ENCODE measurements around the gene COLEC12.

The COLEC12 gene

DNA sequence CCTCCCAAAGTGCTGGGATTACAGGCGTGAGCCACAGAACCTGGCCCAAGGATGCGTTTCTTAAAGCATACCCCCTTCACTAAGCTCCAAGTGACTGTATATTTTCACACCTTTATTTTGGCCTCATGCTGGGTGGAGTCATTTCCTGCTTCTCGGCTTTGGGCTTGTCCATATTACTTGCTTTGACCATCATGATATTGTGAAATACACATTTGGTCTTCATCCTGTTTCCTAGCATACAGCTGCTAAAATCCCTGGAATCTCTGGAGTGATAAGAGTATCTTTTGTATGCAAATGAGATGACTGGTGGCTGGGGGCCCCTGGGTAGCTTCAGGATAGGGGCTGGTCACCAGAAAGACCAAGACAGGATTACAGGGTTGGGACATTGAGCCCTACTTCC is 17.6 kb upstream of the COLEC12 start:
- TF ChIP-seq, protein P1, sequence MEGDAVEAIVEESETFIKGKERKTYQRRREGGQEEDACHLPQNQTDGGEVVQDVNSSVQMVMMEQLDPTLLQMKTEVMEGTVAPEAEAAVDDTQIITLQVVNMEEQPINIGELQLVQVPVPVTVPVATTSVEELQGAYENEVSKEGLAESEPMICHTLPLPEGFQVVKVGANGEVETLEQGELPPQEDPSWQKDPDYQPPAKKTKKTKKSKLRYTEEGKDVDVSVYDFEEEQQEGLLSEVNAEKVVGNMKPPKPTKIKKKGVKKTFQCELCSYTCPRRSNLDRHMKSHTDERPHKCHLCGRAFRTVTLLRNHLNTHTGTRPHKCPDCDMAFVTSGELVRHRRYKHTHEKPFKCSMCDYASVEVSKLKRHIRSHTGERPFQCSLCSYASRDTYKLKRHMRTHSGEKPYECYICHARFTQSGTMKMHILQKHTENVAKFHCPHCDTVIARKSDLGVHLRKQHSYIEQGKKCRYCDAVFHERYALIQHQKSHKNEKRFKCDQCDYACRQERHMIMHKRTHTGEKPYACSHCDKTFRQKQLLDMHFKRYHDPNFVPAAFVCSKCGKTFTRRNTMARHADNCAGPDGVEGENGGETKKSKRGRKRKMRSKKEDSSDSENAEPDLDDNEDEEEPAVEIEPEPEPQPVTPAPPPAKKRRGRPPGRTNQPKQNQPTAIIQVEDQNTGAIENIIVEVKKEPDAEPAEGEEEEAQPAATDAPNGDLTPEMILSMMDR (IDR thresholded peaks at IDR 0.05; ENCODE audit: insufficient read depth, low read depth, low read length, missing control alignments), result no peak
- no peak overlapping the region for H3K4me3 ChIP-seq (ENCODE audit: low read depth, low read length)
- no peak for DNase-seq (ENCODE audit: low read depth)

DNA sequence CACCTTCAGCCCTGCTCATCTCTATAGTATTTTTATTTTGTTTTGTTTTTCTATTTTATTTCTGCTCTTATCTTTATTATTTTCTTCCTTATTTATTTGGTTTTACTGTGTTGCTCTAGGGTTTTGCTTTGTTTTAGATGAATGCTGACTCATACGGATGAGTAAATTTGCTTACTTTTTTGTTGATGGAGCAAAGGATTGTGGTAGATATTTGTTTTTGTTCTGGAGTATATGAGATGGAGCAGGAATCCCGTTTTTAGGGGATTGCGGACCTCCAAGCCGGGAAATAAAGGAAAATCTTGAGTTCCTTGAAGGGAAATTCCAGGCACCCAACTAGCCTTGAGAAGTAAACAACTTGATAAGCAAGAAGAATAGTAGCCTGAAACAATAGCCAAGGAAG is 15.3 kb upstream of the COLEC12 start:
- H3K4me3 ChIP-seq (ENCODE audit: low read depth, low read length), result no peak overlapping the region
- no peak for DNase-seq (ENCODE audit: low read depth)
- TF ChIP-seq, protein P1 (IDR thresholded peaks at IDR 0.05; ENCODE audit: insufficient read depth, low read depth, low read length, missing control alignments), result no peak

DNA sequence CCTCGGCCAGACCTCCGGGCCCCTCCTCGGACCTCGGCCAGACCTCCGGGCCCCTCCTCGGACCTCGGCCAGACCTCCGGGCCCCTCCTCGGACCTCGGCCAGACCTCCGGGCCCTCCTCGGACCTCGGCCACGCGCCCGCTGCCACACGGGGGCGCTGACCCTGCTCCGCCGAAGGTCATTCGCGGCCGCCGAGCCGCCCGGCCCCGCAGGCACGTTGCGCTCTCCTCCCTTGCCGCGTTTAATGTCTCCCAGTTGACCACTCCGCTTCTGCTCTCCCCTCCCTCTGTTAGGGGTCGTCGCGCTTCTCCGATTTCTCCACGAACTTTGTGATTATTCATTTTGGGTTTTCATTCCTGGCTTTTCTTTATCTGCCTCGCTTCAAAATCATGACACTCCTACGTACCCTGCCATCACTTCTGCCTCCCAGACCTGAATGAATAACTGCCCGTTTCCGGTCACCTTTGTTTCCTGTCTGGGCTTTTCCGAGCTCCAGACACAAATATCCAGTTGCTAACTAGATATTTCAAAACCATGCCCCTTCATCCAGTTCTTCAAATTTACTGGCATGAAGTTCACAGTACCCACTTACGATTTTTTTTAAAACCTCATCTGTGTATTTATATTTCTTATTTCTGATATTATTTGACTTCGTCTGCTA is 14.8 kb upstream of the COLEC12 start:
- no peak for DNase-seq (ENCODE audit: low read depth)
- TF ChIP-seq, protein P1 (IDR thresholded peaks at IDR 0.05; ENCODE audit: insufficient read depth, low read depth, low read length, missing control alignments), result no peak
- H3K4me3 ChIP-seq (ENCODE audit: low read depth, low read length), result no peak overlapping the region

DNA sequence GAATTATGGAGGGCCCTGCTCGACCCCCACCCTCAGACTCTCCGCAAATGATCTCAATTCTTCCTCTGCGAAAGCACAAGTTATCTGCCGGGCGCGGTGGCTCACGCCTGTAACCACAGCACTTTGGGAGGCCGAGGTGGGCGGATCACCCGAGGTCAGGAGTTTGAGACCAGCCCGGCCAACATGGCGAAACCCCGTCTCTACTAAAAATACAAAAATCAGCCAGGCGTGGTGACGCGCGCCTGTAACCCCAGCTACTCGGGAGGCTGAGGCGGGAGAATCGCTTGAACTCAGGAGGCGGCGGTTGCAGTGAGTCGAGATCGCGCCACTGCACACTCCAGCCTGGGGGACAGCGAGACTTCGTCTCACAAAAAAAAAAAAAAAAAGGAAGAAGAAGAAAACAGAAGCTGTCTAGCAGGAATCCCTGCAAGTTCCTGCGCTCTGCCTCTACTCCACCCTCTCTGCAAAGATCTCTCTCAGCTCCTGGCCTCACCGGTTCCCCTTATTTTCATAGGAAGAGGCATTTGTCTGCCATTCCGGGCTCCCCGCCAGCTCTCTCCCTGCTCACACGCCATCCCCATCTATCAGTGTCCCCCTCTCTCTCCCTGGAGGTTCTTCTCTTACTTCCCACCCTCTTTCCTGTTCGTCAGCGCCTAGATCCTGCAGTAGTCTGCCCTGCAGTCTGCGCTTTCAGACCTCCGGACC is 13.5 kb upstream of the COLEC12 start:
- no peak for DNase-seq (ENCODE audit: low read depth)
- H3K4me3 ChIP-seq (ENCODE audit: low read depth, low read length), result no peak overlapping the region
- TF ChIP-seq, protein P1 (IDR thresholded peaks at IDR 0.05; ENCODE audit: insufficient read depth, low read depth, low read length, missing control alignments), result no peak

DNA sequence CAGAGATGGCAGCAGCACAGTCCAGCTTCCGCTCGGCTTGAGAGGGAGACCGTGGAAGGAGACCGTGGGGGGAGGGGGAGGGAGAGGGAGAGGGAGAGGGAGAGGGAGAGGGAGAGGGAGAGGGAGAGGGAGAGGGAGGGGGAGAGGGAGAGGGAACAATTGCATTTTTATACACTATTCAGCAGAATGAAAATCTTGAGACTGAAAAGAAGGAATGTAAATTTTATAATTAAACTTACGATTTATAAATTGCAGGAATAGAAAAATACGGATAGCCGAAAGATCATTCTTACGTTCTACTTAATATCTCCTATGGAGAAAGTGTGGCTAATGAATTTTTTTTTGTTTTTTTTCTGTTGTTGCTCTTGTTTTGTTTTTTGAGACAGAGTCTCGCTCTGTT is 12.5 kb upstream of the COLEC12 start:
- TF ChIP-seq, protein P1 (IDR thresholded peaks at IDR 0.05; ENCODE audit: insufficient read depth, low read depth, low read length, missing control alignments), result no peak
- H3K4me3 ChIP-seq (ENCODE audit: low read depth, low read length), result no peak overlapping the region

DNA sequence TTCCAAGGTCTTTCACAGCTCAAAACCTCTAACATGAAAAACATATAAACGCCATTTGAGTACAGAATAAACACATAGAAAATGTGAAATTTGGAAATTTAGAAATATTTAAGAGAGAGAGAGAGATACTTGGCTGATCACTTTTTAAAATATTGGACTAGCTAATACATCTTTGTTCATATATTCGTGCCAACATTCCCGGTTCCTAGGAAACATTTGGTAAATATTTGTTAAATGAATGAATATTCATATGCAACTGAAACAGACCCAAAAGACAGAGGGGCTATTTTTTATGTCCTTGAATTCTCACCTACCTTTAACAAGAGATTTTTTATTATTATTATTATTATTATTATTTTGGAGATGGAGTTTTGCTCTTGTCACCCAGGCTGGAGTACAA is 8.3 kb upstream of the COLEC12 start:
- H3K4me3 ChIP-seq (ENCODE audit: low read depth, low read length), result no peak overlapping the region
- TF ChIP-seq, protein P1 (IDR thresholded peaks at IDR 0.05; ENCODE audit: insufficient read depth, low read depth, low read length, missing control alignments), result no peak
- no peak for DNase-seq (ENCODE audit: low read depth)

More for the DNA sequence above, 12.5 kb upstream of the COLEC12 start:
- DNase-seq (ENCODE audit: low read depth), result no peak

All from GM12865 (cell line).